ENCODE results near the gene PROSER2.

GRCh38 chr10:11794566-11794965 lies 28.6 kb upstream of the PROSER2 start:
- TF ChIP-seq CTCF (IDR thresholded peaks at IDR 0.05; ENCODE audit: low read depth, low read length, missing input control) (no peak), FOXA2 (IDR thresholded peaks at IDR 0.05) (no peak), JUND (IDR thresholded peaks at IDR 0.05) (no peak), YY1 (IDR thresholded peaks at IDR 0.05) (no peak), REST (IDR thresholded peaks at IDR 0.05) (no peak)
- TF ChIP-seq, protein P1, sequence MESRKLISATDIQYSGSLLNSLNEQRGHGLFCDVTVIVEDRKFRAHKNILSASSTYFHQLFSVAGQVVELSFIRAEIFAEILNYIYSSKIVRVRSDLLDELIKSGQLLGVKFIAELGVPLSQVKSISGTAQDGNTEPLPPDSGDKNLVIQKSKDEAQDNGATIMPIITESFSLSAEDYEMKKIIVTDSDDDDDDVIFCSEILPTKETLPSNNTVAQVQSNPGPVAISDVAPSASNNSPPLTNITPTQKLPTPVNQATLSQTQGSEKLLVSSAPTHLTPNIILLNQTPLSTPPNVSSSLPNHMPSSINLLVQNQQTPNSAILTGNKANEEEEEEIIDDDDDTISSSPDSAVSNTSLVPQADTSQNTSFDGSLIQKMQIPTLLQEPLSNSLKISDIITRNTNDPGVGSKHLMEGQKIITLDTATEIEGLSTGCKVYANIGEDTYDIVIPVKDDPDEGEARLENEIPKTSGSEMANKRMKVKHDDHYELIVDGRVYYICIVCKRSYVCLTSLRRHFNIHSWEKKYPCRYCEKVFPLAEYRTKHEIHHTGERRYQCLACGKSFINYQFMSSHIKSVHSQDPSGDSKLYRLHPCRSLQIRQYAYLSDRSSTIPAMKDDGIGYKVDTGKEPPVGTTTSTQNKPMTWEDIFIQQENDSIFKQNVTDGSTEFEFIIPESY (IDR thresholded peaks at IDR 0.05), result no peak
- TF ChIP-seq, protein P2, sequence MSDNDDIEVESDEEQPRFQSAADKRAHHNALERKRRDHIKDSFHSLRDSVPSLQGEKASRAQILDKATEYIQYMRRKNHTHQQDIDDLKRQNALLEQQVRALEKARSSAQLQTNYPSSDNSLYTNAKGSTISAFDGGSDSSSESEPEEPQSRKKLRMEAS (IDR thresholded peaks at IDR 0.05), result no peak

Measured in liver (tissue), 3 donors.